Measurements from ENCODE around the gene XPNPEP2.

The XPNPEP2 gene

DNA sequence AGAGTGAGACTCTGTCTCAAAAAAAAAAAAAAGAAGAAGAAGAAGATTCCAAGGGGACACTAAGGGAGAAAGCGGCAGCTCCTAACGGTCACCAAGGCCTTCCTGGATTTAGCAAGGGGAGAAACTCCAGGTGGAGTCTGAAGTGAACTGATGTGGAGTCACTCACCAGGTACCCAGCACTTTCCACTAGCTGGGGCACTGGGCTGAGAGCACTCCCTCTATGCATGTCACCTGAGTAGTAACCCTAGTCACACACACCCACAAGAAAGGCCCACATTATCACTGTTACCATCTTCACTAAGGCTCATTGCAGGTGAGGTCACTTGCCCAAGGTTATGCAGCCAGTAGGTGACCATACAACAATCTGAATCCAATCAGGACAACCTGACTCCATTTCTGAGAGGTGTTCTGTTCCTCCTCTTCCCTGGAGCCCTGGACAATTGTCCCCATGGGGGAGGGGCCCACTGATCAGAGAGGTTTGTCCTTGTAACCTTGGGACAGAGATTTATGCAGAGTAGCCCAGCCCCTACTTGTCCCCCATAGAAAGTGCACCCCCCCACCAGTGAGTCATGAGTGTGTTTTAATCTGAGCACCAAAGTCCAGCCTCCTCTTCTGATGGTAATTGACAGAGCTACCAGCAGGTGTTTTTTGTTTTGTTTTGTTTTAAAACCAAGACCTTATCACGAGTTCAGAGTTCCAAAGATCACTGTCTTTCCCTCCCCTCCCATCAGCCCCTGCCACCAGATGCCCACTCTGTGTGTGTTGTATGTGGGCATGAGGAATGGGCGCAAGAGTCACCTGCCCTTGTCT is 35.1 kb downstream of the XPNPEP2 start:
- H3K4me1 ChIP-seq = peaks cover 88 to 100% (median 97%) of the 10 kb centered on the region in 10 experiments
- peak overlapping the region; percentile 84 to 93 (median 88) for H3K27ac ChIP-seq
- no peaks in the 10 kb centered on the region for H3K36me3 ChIP-seq
- H3K27me3 ChIP-seq = peaks cover 61 to 99% (median 88%) of the 10 kb centered on the region in 11 experiments
- TF ChIP-seq Cebpa-rat (IDR thresholded peaks at IDR 0.05) = no peak
- H3K9ac ChIP-seq = peak overlapping the region; percentile 66 to 82 (median 76); a peak in 20 of 22 replicates
- H3K9me3 ChIP-seq (replicated peaks in 1 of 11) = no peaks in the 10 kb centered on the region
- peak overlapping the region; percentile 73 to 98 (median 85) for H3K4me2 ChIP-seq
- H3K4me3 ChIP-seq = no peak overlapping the region
- H4K20me1 ChIP-seq = no peaks in the 10 kb centered on the region

- Histone ChIP-seq H3K9ac (peak overlapping the region; percentile 69 to 93 (median 76)), H3K4me2 (peak overlapping the region; percentile 79 to 98 (median 85)), H3K4me1 (peaks cover 69 to 86% (median 81%) of the 10 kb centered on the region in 10 experiments)
Observed at GRCh38 chrX:129777218-129778030, 38.6 kb downstream of the XPNPEP2 start.

GRCh38 chrX:129779086-129779672 is 40.4 kb downstream of the XPNPEP2 start:
- peaks cover 47 to 97% (median 89%) of the 10 kb centered on the region in 11 experiments for H3K27me3 ChIP-seq
- peak overlapping the region in 9 of 11 experiments; percentile 78 to 93 (median 83); a peak in 18 of 22 replicates for H3K9ac ChIP-seq
- H3K4me3 ChIP-seq = peak overlapping the region; percentile 59 to 80 (median 72); a peak in 19 of 20 replicates
- H3K9me3 ChIP-seq (replicated peaks in 1 of 11) = peaks cover 0 to 6% (median 0%) of the 10 kb centered on the region in 11 experiments; a peak in 2 of 22 replicates
- peaks cover 28 to 29% (median 28%) of the 10 kb centered on the region in 11 experiments; a peak in 21 of 22 replicates for H4K20me1 ChIP-seq
- peak overlapping the region; percentile 79 to 98 (median 85) for H3K4me2 ChIP-seq
- H3K4me1 ChIP-seq = peaks cover 73 to 86% (median 83%) of the 10 kb centered on the region in 10 experiments
- H3K36me3 ChIP-seq = peaks cover 17 to 28% (median 24%) of the 10 kb centered on the region in 11 experiments; a peak in 20 of 22 replicates
- no peak for TF ChIP-seq Cebpa-rat (IDR thresholded peaks at IDR 0.05)
- peak overlapping the region; percentile 12 to 95 (median 90); a peak in 21 of 22 replicates for H3K27ac ChIP-seq

More at GRCh38 chrX:129777218-129778030, 38.6 kb downstream of the XPNPEP2 start:
- H3K27ac ChIP-seq = peak overlapping the region; percentile 77 to 95 (median 90)
- H3K9me3 ChIP-seq (replicated peaks in 1 of 11) = peaks cover 0 to 6% (median 0%) of the 10 kb centered on the region in 11 experiments; a peak in 2 of 22 replicates
- peaks cover 10 to 12% (median 11%) of the 10 kb centered on the region in 11 experiments; a peak in 21 of 22 replicates for H4K20me1 ChIP-seq
- H3K27me3 ChIP-seq = peaks cover 62 to 98% (median 90%) of the 10 kb centered on the region in 11 experiments
- H3K36me3 ChIP-seq = peaks cover 3 to 10% (median 9%) of the 10 kb centered on the region in 11 experiments; a peak in 16 of 22 replicates
- peak overlapping the region; percentile 6 to 59 (median 44); a peak in 14 of 20 replicates for H3K4me3 ChIP-seq
- TF ChIP-seq Cebpa-rat (IDR thresholded peaks at IDR 0.05) = no peak

DNA sequence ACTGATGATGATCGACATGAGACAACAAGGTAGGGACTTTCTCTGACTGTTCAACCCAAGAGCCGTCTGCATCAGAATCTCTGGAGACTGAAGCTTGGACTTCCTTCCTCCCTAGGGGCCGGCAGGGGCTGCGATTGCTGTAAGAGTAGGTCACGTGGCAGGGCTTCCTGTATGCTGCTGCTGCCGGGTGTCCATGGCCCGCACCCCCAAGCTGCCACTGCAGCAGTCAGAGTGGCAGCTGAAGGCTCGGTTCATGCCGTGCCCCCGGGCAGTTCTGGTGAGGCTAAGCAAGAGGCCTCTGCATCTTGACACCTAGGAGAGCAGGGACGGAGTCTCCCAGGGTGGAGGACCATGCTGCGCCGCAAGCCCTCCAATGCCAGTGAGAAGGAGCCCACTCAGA is 41.0 kb downstream of the XPNPEP2 start, which contains the start of gene SASH3:
Gene SASH3, plus strand, starts transcription at position 203 of the 400 bp plus-strand sequence. Its CDS starts 149 bp downstream, at position 352.
- peak within 1 kb of the TSS; percentile 74 to 93 (median 81) for H3K9ac ChIP-seq
- H3K27ac ChIP-seq = peak within 1 kb of the TSS; percentile 54 to 95 (median 90)

GRCh38 chrX:129780441-129781105 is 41.8 kb downstream of the XPNPEP2 start:
- Histone ChIP-seq H3K4me2 (peak overlapping the region; percentile 79 to 98 (median 85)), H4K20me1 (peaks cover 39 to 43% (median 42%) of the 10 kb centered on the region in 11 experiments; a peak in 21 of 22 replicates), H3K9me3 (replicated peaks in 1 of 11) (peaks cover 0 to 6% (median 0%) of the 10 kb centered on the region in 11 experiments; a peak in 2 of 22 replicates), H3K4me3 (peak overlapping the region; percentile 59 to 80 (median 72)), H3K9ac (peak overlapping the region; percentile 74 to 93 (median 81)), H3K4me1 (peaks cover 72 to 85% (median 82%) of the 10 kb centered on the region in 10 experiments), H3K27ac (peak overlapping the region; percentile 54 to 95 (median 90)), H3K27me3 (peaks cover 37 to 95% (median 85%) of the 10 kb centered on the region in 11 experiments), H3K36me3 (peaks cover 19 to 41% (median 32%) of the 10 kb centered on the region in 11 experiments; a peak in 20 of 22 replicates)
- no peak for TF ChIP-seq Cebpa-rat (IDR thresholded peaks at IDR 0.05)

More for the DNA sequence above, 41.0 kb downstream of the XPNPEP2 start, which contains the start of gene SASH3:
- Histone ChIP-seq H3K36me3 (peaks cover 19 to 34% (median 29%) of the 10 kb centered on the region in 11 experiments; a peak in 20 of 22 replicates), H3K9me3 (replicated peaks in 1 of 11) (peaks cover 0 to 6% (median 0%) of the 10 kb centered on the region in 11 experiments; a peak in 2 of 22 replicates), H3K4me2 (peak within 1 kb of the TSS; percentile 79 to 98 (median 85)), H3K4me1 (peaks cover 73 to 86% (median 83%) of the 10 kb centered on the region in 10 experiments), H3K27me3 (peaks cover 46 to 96% (median 87%) of the 10 kb centered on the region in 11 experiments), H4K20me1 (peaks cover 33 to 35% (median 34%) of the 10 kb centered on the region in 11 experiments; a peak in 21 of 22 replicates), H3K4me3 (peak within 1 kb of the TSS; percentile 59 to 80 (median 72))
- TF ChIP-seq Cebpa-rat (IDR thresholded peaks at IDR 0.05) = peak in 5 of 11 experiments; percentile 27 to 69 (median 58); a peak in 3 of 22 replicates

DNA sequence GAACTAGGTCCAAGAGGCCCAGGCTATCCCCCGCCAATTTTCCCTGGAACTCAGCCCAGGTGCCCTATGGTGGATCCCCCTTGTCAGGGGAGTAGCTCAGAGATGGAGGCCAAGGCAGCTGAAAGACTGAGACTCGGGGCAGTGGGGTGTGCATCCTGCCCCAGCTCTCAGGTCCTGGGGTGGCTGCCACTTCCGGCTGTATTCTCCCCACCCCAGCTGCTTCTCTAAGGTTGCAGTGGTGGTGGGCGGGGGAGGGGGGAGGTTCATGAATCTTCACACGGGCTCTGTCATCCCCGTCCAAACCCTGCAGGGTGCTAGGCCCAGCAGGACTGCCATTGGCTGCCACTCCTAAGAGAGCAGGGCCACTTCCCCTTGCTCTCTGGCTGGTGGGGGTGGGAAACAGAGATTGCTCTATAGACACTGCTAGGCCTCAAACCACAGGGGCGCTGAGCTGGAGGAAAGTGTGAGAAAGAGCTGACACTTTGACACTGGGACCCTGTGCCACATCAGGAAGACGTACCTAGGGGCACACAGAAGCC is 42.4 kb downstream of the XPNPEP2 start:
- Histone ChIP-seq H3K4me1 (peaks cover 73 to 85% (median 82%) of the 10 kb centered on the region in 10 experiments), H3K36me3 (peaks cover 19 to 41% (median 32%) of the 10 kb centered on the region in 11 experiments; a peak in 20 of 22 replicates), H3K27me3 (peaks cover 36 to 96% (median 81%) of the 10 kb centered on the region in 11 experiments), H3K4me2 (peak overlapping the region; percentile 83 to 98 (median 94)), H3K9me3 (replicated peaks in 1 of 11) (peaks cover 0 to 6% (median 0%) of the 10 kb centered on the region in 11 experiments; a peak in 2 of 22 replicates), H3K4me3 (peak overlapping the region; percentile 59 to 80 (median 72)), H3K9ac (peak overlapping the region; percentile 77 to 93 (median 81)), H4K20me1 (peaks cover 45 to 50% (median 48%) of the 10 kb centered on the region in 11 experiments; a peak in 21 of 22 replicates), H3K27ac (peak overlapping the region; percentile 54 to 95 (median 90))
- TF ChIP-seq Cebpa-rat (IDR thresholded peaks at IDR 0.05) = no peak

Data from BLaER1 treated with 17β-estradiol and CSF1 and Interleukin-3, amounts not matched to agents 10 nM and 100 nM (cell line).